Natural killer cell (primary cell): Measurements from ENCODE around the gene ZYG11A. TPM values are rescaled to one million over a fixed set of nuclear protein-coding genes. Genes with fewer than 3 reads are reported as not detected.

Experiments used
- ATAC-seq, 3 donors: fragments of 150-1000 bp in 2 of 3; fragments of 200-7000 bp in 1 of 3; cut with Tn5 transposase; 1 replicate in 1 of 3; 2 replicates in 2 of 3; pipeline ENCODE4 v1.10.0; 2021; ENCODE audit warnings: mild to moderate bottlenecking in 2 of 3, moderate library complexity in 2 of 3
- DNase-seq, 2 donors: peaks; one replicate each; pipeline versions ENCODE4 v3.0.0 to v3.0.0-alpha.2; 2013 to 2021; ENCODE audit warnings: mixed read lengths in 1 of 2
- H3K27ac ChIP-seq: one replicate; pipeline ENCODE4 v1.5.1; 2013; ENCODE audit warnings: mild to moderate bottlenecking, low read length
- H3K27me3 ChIP-seq: one replicate; pipeline ENCODE4 v1.6.1; 2013; ENCODE audit warnings: low read length; ENCODE audit not compliant: control insufficient read depth, insufficient read depth
- H3K36me3 ChIP-seq: one replicate; pipeline ENCODE4 v1.6.1; 2013; ENCODE audit warnings: low read length; ENCODE audit not compliant: control insufficient read depth, insufficient read depth
- H3K4me1 ChIP-seq: one replicate; pipeline ENCODE4 v1.6.1; 2013; ENCODE audit warnings: low read length; ENCODE audit not compliant: control insufficient read depth, insufficient read depth
- H3K4me3 ChIP-seq: one replicate; pipeline ENCODE4 v1.5.1; 2013; ENCODE audit warnings: low read length
- H3K9me3 ChIP-seq: one replicate; pipeline ENCODE4 v1.6.1; 2013; ENCODE audit warnings: low read length; ENCODE audit not compliant: control insufficient read depth, insufficient read depth
- H3K27ac Mint-ChIP-seq, 2 donors: one replicate each; pipeline ENCODE4 v1.8.0; 2022; ENCODE audit warnings: mild to moderate bottlenecking in 2 of 2, mixed read lengths in 2 of 2, moderate library complexity in 1 of 2
- H3K27me3 Mint-ChIP-seq, 2 donors: one replicate each; pipeline ENCODE4 v1.8.0; 2022; ENCODE audit warnings: low read depth in 2 of 2, mixed read lengths in 2 of 2
- H3K36me3 Mint-ChIP-seq: one replicate; pipeline ENCODE4 v1.8.0; 2022; ENCODE audit warnings: mixed read lengths
- H3K4me1 Mint-ChIP-seq, 2 donors: one replicate each; pipeline ENCODE4 v1.8.0; 2022; ENCODE audit warnings: mixed read lengths in 2 of 2
- H3K4me3 Mint-ChIP-seq: one replicate; pipeline ENCODE4 v1.8.0; 2022; ENCODE audit warnings: mild to moderate bottlenecking, moderate library complexity, mixed read lengths
- H3K9me3 Mint-ChIP-seq, 2 donors: one replicate each; pipeline ENCODE4 v1.8.0; 2022; ENCODE audit warnings: mixed read lengths in 2 of 2
- WGBS: methylation state at CpG from one replicate; pipeline ENCODE4 v1.1.7; 2013; ENCODE audit warnings: missing lambda C conversion rate; ENCODE audit not compliant: insufficient coverage; 5-methylcytosine and 5-hydroxymethylcytosine counted together
- intact Hi-C: fragments of 100-400 bp; cut with micrococcal nuclease; formaldehyde crosslinking; loops from one replicate; pipeline ENCODE4 v1.14.2; 2022
- total RNA-seq, 4 donors: library from RNA; stranded (reverse); fragments of 120-200 nt in 1 of 4; gene quantifications; one replicate each; pipeline versions ENCODE4 v1.2.3 to v1.2.4, GENCODE V29; 2013 to 2022
- TF ChIP-seq, protein P1 (sequence below): fragments of 200-600 bp; IDR thresholded peaks from one replicate; pipeline ENCODE4 v1.8.0; 2022; ENCODE audit warnings: antibody characterized with exemption

The ZYG11A gene
- total RNA-seq, 3 donors from 2014 or later (not counting 1 experiment from before 2014, with no cell fraction given): 0.58 TPM; not detected in 2

DNA sequence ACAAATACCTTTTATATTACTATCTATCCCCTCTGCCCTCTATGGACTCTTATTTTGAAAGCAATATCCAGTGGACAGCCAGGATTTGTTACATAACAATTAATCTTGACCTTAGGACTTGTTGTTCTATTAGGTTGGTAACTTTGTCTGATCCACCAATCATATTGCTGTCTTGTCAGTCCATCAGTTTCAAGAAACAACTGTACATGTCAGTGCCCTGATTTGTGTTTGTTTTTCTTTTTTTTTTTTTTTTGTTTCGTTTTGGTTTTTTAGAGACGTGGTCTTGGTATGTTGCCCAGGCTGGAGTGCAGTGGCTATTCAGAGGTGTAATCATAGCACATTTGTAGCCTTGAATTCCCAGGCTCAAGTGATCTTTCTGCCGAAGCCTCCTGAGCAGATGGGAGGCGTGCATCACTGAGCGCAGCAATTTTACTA is 83.0 kb downstream of the ZYG11A start:
- Histone ChIP-seq H3K27me3 (no peaks in the 10 kb centered on the region), H3K36me3 (no peaks in the 10 kb centered on the region), H3K27ac (no peak overlapping the region), H3K4me3 (no peak overlapping the region), H3K9me3 (no peaks in the 10 kb centered on the region), H3K4me1 (peaks cover 39% of the 10 kb centered on the region)
- DNase-seq (no peak), ATAC-seq (no peak)
- Mint-ChIP-seq H3K4me1 (peaks cover 13 to 33% of the 10 kb centered on the region in 2 donors), H3K27me3 (peaks cover 0 to 18% of the 10 kb centered on the region in 2 donors), H3K4me3 (peak overlapping the region; percentile 17), H3K36me3 (no peaks in the 10 kb centered on the region), H3K9me3 (no peaks in the 10 kb centered on the region), H3K27ac (no peak overlapping the region)
- WGBS: 71% methylated on average over 5 of the region's 5 CpGs
- intact Hi-C loops: no loop called here
- TF ChIP-seq, protein P1, sequence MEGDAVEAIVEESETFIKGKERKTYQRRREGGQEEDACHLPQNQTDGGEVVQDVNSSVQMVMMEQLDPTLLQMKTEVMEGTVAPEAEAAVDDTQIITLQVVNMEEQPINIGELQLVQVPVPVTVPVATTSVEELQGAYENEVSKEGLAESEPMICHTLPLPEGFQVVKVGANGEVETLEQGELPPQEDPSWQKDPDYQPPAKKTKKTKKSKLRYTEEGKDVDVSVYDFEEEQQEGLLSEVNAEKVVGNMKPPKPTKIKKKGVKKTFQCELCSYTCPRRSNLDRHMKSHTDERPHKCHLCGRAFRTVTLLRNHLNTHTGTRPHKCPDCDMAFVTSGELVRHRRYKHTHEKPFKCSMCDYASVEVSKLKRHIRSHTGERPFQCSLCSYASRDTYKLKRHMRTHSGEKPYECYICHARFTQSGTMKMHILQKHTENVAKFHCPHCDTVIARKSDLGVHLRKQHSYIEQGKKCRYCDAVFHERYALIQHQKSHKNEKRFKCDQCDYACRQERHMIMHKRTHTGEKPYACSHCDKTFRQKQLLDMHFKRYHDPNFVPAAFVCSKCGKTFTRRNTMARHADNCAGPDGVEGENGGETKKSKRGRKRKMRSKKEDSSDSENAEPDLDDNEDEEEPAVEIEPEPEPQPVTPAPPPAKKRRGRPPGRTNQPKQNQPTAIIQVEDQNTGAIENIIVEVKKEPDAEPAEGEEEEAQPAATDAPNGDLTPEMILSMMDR: no peak

DNA sequence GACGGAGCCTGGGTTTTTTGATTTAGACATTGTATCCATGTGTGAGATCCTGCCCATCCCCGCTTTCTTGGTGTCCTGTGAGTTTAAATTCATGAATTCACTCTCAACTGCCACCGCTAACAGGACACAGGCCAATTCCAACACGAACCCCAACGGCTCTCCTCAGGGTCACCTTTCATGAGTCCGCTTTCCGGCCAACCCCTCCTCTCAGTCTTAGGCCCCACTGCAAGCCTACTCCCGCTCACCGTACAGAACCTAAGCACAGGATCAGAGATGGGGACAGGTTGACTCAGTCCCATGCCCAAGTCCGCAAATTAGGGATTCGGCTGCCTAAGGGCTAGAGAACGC is 84.3 kb downstream of the ZYG11A start:
- H3K27ac ChIP-seq: peak overlapping the region; percentile 3

DNA sequence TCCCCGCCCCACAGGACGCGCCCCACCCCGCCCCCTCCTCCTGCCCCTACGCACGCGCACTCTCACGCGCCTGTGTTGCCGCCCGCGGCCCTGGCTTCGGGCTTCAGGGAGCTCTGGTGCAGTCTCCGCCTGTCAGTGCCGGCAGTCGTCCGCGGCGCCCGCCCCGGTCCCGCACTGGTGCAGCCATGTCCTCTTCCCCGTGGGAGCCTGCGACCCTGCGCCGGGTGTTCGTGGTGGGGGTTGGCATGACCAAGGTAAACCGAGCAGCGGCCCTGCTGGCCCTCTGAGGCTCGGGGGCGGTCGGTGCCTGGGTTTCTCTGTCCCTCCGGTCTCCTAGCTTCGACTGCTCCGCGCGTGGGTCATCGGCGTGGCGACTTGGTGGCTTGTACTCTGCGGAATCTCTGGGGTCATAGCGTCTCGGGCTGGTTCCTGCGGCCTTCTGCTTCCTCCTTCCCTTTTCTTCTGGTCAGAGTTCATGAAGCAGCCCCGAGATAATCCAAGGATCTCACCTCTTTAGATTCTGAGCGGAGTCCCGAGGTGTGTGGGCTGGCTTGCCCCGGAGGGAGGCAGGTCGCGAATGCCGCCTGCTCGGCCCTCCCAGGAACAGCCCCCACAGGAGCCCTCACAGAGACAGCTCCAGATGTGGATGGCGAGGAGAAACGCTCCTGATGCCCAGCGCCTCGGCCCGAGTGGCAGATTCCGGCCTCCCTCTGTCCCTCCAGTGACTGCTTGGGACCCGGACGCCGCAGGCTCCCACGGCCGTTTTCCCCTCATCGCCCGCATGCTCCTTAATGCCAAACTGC is 84.9 kb downstream of the ZYG11A start, which contains the start of gene SCP2:
TSS of gene SCP2 (plus strand) at position 65 of the 803 bp plus-strand sequence. CDS start at position 186, 121 bp downstream.
- Histone ChIP-seq H3K4me1 (peaks cover 22% of the 10 kb centered on the region), H3K36me3 (no peaks in the 10 kb centered on the region), H3K27ac (peak within 1 kb of the TSS; percentile 17), H3K4me3 (peak within 1 kb of the TSS; percentile 64), H3K9me3 (no peaks in the 10 kb centered on the region), H3K27me3 (no peaks in the 10 kb centered on the region)
- Mint-ChIP-seq H3K36me3 (no peaks in the 10 kb centered on the region), H3K4me1 (peaks cover 11 to 25% of the 10 kb centered on the region in 2 donors), H3K9me3 (no peaks in the 10 kb centered on the region), H3K4me3 (peak within 1 kb of the TSS; percentile 92), H3K27ac (peak within 1 kb of the TSS; percentile 52 to 86), H3K27me3 (peaks cover 0 to 21% of the 10 kb centered on the region in 2 donors)
- ATAC-seq (peak; percentile 92 to 94 (median 93)), DNase-seq (peak; percentile 53 to 85)
- intact Hi-C loops: no loop called here
- TF ChIP-seq, protein P1: no peak
- WGBS: 1% methylated on average over 65 of the region's 65 CpGs

More for the DNA sequence above, 84.3 kb downstream of the ZYG11A start:
- Mint-ChIP-seq H3K4me1 (peaks cover 11 to 25% of the 10 kb centered on the region in 2 donors), H3K9me3 (no peaks in the 10 kb centered on the region), H3K4me3 (peak overlapping the region; percentile 92), H3K36me3 (no peaks in the 10 kb centered on the region), H3K27me3 (peaks cover 0 to 21% of the 10 kb centered on the region in 2 donors), H3K27ac (peak overlapping the region in 1 of 2 donors; percentile 86)
- DNase-seq (no peak), ATAC-seq (no peak)
- intact Hi-C loops: no loop called here
- 23% methylated on average over 12 of the region's 12 CpGs for WGBS
- no peaks in the 10 kb centered on the region for H3K9me3 ChIP-seq
- TF ChIP-seq, protein P1: no peak
- no peaks in the 10 kb centered on the region for H3K36me3 ChIP-seq
- H3K27me3 ChIP-seq: no peaks in the 10 kb centered on the region
- H3K4me1 ChIP-seq: peaks cover 27% of the 10 kb centered on the region
- peak overlapping the region; percentile 64 for H3K4me3 ChIP-seq
